Measurements from ENCODE around the gene PIP4K2C.
"Not testable (repeated sequence)": the region's sequence is repeated elsewhere in the genome, so short reads cannot be mapped to it uniquely, and the experiment has no call there.

PIP4K2C gene

GRCh38 chr12:57623811-57624390 lies 32.9 kb downstream of the PIP4K2C start:
- no peak for DNase-seq

- no peak for DNase-seq
Measured at GRCh38 chr12:57624441-57625220, 33.6 kb downstream of the PIP4K2C start.

- no peak for DNase-seq
Measured at GRCh38 chr12:57625261-57626032, 34.5 kb downstream of the PIP4K2C start.

- no peak for DNase-seq
Measured at GRCh38 chr12:57626111-57626920, 35.3 kb downstream of the PIP4K2C start.

GRCh38 chr12:57626921-57627445 lies 36.0 kb downstream of the PIP4K2C start:
- DNase-seq = no peak

GRCh38 chr12:57627501-57628279 lies 36.7 kb downstream of the PIP4K2C start:
- no peak for DNase-seq

GRCh38 chr12:57628280-57629191 lies 37.5 kb downstream of the PIP4K2C start:
- no peak for DNase-seq

- no peak for DNase-seq
Measured at GRCh38 chr12:57629897-57630471, 39.0 kb downstream of the PIP4K2C start.

- DNase-seq = no peak
Measured at GRCh38 chr12:57630891-57631433, 40.0 kb downstream of the PIP4K2C start.

GRCh38 chr12:57631566-57632072 lies 40.6 kb downstream of the PIP4K2C start:
- DNase-seq = no peak

- no peak for DNase-seq
Measured at GRCh38 chr12:57632073-57632957, 41.3 kb downstream of the PIP4K2C start.

GRCh38 chr12:57632958-57633840 lies 42.2 kb downstream of the PIP4K2C start, which contains the start of gene B4GALNT1:
TSS of gene B4GALNT1 (minus strand) at chr12:57633201. CDS start at chr12:57632132, 1,069 bp downstream.
- DNase-seq = peak; percentile 28

GRCh38 chr12:57636731-57637130 lies 45.7 kb downstream of the PIP4K2C start:
- DNase-seq = not testable (repeated sequence)

GRCh38 chr12:57637364-57637763 lies 46.4 kb downstream of the PIP4K2C start:
- no peak for DNase-seq

GRCh38 chr12:57638096-57638495 lies 47.1 kb downstream of the PIP4K2C start:
- no peak for DNase-seq

GRCh38 chr12:57640175-57641042 lies 49.4 kb downstream of the PIP4K2C start:
- no peak for DNase-seq

Data from DMS79 (cell line).